RWPE2 (cell line): Measurements from ENCODE around the gene SMCO2.

Experiments
- ATAC-seq: fragments of 200-7000 bp; cut with Tn5 transposase; 3 replicates; pipeline ENCODE4 v1.9.1; 2021; ENCODE audit warnings: low read depth
- DNase-seq: peaks from one replicate; pipeline ENCODE4 v3.0.0-alpha.2; 2020; ENCODE audit warnings: low spot score
- H3K27ac ChIP-seq: fragments of 450-650 bp; 2 replicates; pipeline ENCODE4 v1.5.1; 2017; ENCODE audit warnings: mild to moderate bottlenecking; ENCODE audit not compliant: poor library complexity, severe bottlenecking
- H3K27me3 ChIP-seq: fragments of 250-450 bp; sonication (Bioruptor Pico); 2 replicates; pipeline ENCODE4 v1.5.1; 2021; ENCODE audit warnings: mild to moderate bottlenecking, moderate library complexity; ENCODE audit not compliant: insufficient read depth, poor library complexity, severe bottlenecking
- H3K36me3 ChIP-seq: fragments of 250-450 bp; sonication (Bioruptor Pico); 2 replicates; pipeline ENCODE4 v1.5.1; 2020; ENCODE audit warnings: low read depth, mild to moderate bottlenecking, moderate library complexity
- H3K4me1 ChIP-seq: fragments of 250-450 bp; sonication (Bioruptor Pico); 2 replicates; pipeline ENCODE4 v1.5.1; 2021; ENCODE audit warnings: mild to moderate bottlenecking, moderate library complexity; ENCODE audit not compliant: insufficient read depth, poor library complexity, severe bottlenecking
- H3K4me3 ChIP-seq: fragments of 250-450 bp; sonication (Bioruptor Pico); 2 replicates; pipeline ENCODE4 v1.5.1; 2021; ENCODE audit warnings: mild to moderate bottlenecking, moderate library complexity; ENCODE audit not compliant: severe bottlenecking
- H3K9me3 ChIP-seq: fragments of 250-450 bp; sonication (Bioruptor Pico); 2 replicates; pipeline ENCODE4 v1.5.1; 2021; ENCODE audit warnings: mild to moderate bottlenecking, moderate library complexity; ENCODE audit not compliant: severe bottlenecking
- CTCF ChIP-seq: fragments of 450-650 bp; IDR thresholded peaks from one replicate; pipeline ENCODE4 v1.5.1; 2017; ENCODE audit warnings: mild to moderate bottlenecking, moderate library complexity; ENCODE audit not compliant: poor library complexity, severe bottlenecking

SMCO2 gene

DNA sequence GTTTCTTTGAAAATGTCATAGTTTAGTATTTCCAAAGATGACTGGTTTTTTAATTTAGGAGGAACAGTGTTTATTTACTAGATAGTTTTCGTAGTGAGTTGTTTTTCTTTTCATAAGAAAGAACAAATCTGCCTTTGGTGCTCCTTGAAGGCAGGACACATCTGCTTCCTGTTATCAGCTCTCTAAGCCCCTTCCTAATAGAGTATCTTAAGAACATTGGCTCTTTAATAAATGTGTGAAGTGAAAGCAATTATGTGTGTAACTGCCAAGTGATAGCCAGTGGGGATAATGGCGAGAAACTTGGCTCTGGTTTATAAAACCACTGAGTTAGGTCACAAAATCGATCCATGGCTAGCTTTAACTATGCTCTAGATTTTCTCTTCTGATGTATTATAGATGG is 54.0 kb downstream of the SMCO2 start:
- no peak for TF ChIP-seq CTCF
- Histone ChIP-seq H3K4me1 (no peaks in the 10 kb centered on the region), H3K4me3 (no peak overlapping the region), H3K36me3 (no peaks in the 10 kb centered on the region), H3K9me3 (no peaks in the 10 kb centered on the region), H3K27ac (no peak overlapping the region), H3K27me3 (no peaks in the 10 kb centered on the region)
- ATAC-seq, result no peak
- no peak for DNase-seq

DNA sequence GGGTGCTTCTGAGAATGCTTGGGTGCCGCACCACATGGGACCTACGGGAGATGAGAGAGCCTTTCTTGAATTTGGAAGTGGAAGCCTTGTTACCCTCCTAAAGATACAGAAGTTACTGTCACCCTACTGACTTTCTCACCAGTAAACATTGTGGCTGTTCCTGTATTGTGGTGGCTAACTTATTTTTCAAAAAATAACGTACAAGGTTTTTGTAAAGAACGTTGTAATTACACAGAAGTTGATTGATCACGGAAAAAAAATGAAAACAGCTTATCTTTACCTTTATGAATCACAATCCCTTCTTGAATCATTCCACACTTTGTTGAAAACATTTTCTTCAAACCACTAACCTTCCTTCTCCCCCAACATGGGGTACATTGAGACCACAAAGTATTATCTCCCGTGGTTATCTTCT is 55.5 kb downstream of the SMCO2 start:
- no peaks in the 10 kb centered on the region for H3K9me3 ChIP-seq
- no peak for TF ChIP-seq CTCF
- H3K4me3 ChIP-seq, result no peak overlapping the region
- no peaks in the 10 kb centered on the region for H3K4me1 ChIP-seq
- H3K27ac ChIP-seq, result no peak overlapping the region
- no peak for ATAC-seq
- no peaks in the 10 kb centered on the region for H3K27me3 ChIP-seq
- H3K36me3 ChIP-seq, result no peaks in the 10 kb centered on the region
- DNase-seq, result no peak

- H3K4me3 ChIP-seq, result no peak overlapping the region
- no peak overlapping the region for H3K27ac ChIP-seq
- H3K4me1 ChIP-seq, result no peaks in the 10 kb centered on the region
- no peaks in the 10 kb centered on the region for H3K9me3 ChIP-seq
- H3K27me3 ChIP-seq, result no peaks in the 10 kb centered on the region
- DNase-seq (no peak), ATAC-seq (no peak)
- no peaks in the 10 kb centered on the region for H3K36me3 ChIP-seq
- no peak for TF ChIP-seq CTCF
Observed at GRCh38 chr12:27504507-27504906, 58.0 kb downstream of the SMCO2 start.

DNA sequence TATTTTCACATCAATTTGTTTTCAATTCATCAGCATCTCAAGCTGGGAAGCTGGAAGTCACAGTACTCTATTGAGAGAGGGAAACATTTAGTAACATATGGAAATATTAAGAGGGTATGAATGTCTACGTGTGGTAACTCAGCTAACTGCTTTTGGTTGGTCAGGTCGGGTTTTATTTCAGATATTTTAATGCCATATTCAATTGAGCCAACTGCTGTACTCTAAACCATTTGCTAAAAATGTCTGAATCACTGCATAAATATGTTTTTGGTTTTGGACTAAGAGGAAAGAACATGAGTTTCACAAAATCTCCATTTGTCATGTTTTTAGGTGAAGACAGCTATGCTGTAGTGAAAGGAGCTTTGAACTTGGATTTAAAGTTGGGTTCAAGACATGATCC is 58.6 kb downstream of the SMCO2 start:
- H3K27ac ChIP-seq, result no peak overlapping the region
- H3K36me3 ChIP-seq, result no peaks in the 10 kb centered on the region
- ATAC-seq (no peak), DNase-seq (no peak)
- no peak for TF ChIP-seq CTCF
- no peaks in the 10 kb centered on the region for H3K27me3 ChIP-seq
- H3K4me3 ChIP-seq, result no peak overlapping the region
- H3K9me3 ChIP-seq, result no peaks in the 10 kb centered on the region
- H3K4me1 ChIP-seq, result no peaks in the 10 kb centered on the region

GRCh38 chr12:27505761-27506160 is 59.2 kb downstream of the SMCO2 start:
- Histone ChIP-seq H3K4me1 (no peaks in the 10 kb centered on the region), H3K27me3 (no peaks in the 10 kb centered on the region), H3K4me3 (no peak overlapping the region), H3K27ac (no peak overlapping the region), H3K36me3 (no peaks in the 10 kb centered on the region), H3K9me3 (no peaks in the 10 kb centered on the region)
- DNase-seq (no peak), ATAC-seq (no peak)
- TF ChIP-seq CTCF, result no peak
